ENCODE data around the gene RHBDD1.

DNA sequence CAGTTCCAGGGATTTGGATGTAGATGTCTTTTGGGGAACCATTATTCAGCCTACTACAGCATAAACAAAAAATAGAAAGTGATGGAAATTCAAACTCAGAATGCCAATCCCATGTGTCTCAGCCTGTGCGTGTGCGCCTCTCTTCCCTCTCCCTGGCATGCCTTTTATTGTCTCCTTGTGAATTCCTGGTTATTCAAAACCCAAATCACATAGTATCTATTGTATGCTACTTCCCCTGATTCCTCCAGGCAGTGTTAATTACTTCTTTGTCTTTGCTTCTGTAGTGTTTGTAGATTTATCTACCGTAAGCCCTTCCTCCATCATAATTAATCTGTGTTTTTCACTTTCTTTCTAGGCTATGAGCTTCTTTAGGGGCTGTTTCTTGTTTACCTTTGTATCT lies 38.9 kb downstream of the RHBDD1 start:
- TF ChIP-seq, protein P1, sequence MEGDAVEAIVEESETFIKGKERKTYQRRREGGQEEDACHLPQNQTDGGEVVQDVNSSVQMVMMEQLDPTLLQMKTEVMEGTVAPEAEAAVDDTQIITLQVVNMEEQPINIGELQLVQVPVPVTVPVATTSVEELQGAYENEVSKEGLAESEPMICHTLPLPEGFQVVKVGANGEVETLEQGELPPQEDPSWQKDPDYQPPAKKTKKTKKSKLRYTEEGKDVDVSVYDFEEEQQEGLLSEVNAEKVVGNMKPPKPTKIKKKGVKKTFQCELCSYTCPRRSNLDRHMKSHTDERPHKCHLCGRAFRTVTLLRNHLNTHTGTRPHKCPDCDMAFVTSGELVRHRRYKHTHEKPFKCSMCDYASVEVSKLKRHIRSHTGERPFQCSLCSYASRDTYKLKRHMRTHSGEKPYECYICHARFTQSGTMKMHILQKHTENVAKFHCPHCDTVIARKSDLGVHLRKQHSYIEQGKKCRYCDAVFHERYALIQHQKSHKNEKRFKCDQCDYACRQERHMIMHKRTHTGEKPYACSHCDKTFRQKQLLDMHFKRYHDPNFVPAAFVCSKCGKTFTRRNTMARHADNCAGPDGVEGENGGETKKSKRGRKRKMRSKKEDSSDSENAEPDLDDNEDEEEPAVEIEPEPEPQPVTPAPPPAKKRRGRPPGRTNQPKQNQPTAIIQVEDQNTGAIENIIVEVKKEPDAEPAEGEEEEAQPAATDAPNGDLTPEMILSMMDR (IDR thresholded peaks at IDR 0.05; ENCODE audit: low read depth, low read length, poor library complexity, severe bottlenecking), result no peak
- TF ChIP-seq EZH2phosphoT487 (IDR thresholded peaks at IDR 0.05; ENCODE audit: borderline replicate concordance, low read length), result no peak
